IMR-90 (cell line): ENCODE data around the gene COL4A1.

ENCODE experiments used
- CEBPB ChIP-seq: IDR thresholded peaks from 2 replicates; pipeline ENCODE4 v1.6.1; 2012; ENCODE audit warnings: low read depth, low read length, improper control_type of control experiment
- FOS ChIP-seq: fragments of 150-350 bp; IDR thresholded peaks from 2 replicates; pipeline ENCODE4 v1.6.1; 2016; ENCODE audit warnings: low read depth, low read length
- POLR2A ChIP-seq: IDR thresholded peaks from 2 replicates; pipeline ENCODE4 v1.6.1; 2012; ENCODE audit warnings: mild to moderate bottlenecking, low read depth, low read length
- RAD21 ChIP-seq: IDR thresholded peaks from 2 replicates; pipeline ENCODE4 v1.6.1; 2012; ENCODE audit warnings: low read length, improper control_type of control experiment

- TF ChIP-seq POLR2A (no peak), CEBPB (no peak), RAD21 (no peak), FOS (no peak)
Observed at GRCh38 chr13:110129539-110130186, 177.3 kb downstream of the COL4A1 start.
